K562 (cell line): ENCODE results near the gene TEX14. TPM values are rescaled to one million over a fixed set of nuclear protein-coding genes. Genes with fewer than 3 reads are reported as not detected.
A peak's percentile ranks its signal among the peaks of the same experiment; 100 is the strongest.

Experiments
- ATAC-seq: fragments of 200-7000 bp; cut with Tn5 transposase; 3 replicates; pipeline ENCODE4 v1.9.1; 2020; ENCODE audit warnings: moderate library complexity
- BruUV-seq: library from RNA; stranded (reverse); fragments of 400-500 nt; replicated peaks from 2 replicates; lab custom pipeline; 2021; lab: Mats Ljungman, UMichigan
- CTCF ChIA-PET: fragments of 300-600 bp; formaldehyde crosslinking; extraction: SDS; loops from one replicate; lab custom pipeline; 2021; ENCODE audit warnings: low intra/inter-chr PET ratio; lab: Yijun Ruan, JAX
- POLR2A ChIA-PET: fragments of 300-600, 350-650 bp; sonication (Branson Sonifier 250); formaldehyde crosslinking; extraction: SDS; loops from one replicate; lab custom pipeline; 2021; ENCODE audit warnings: antibody characterized with exemption, inconsistent platforms; lab: Yijun Ruan, JAX
- DNase-seq, 4 experiments: peaks; one replicate each; pipeline versions ENCODE4 v3.0.0 to v3.0.0-alpha.2; 2011 to 2018; ENCODE audit warnings: low spot score in 3 of 4, mixed read lengths in 3 of 4; ENCODE audit errors: extremely low read depth in 1 of 4
- FAIRE-seq: peaks from 2 replicates; lab custom pipeline; 2011; peaks lifted over from hg19 to GRCh38; lab: Jason Lieb, UNC
- H2AFZ ChIP-seq: 2 replicates; pipeline ENCODE4 v1.6.0; 2011; ENCODE audit warnings: low read depth, low read length, control low read depth, inconsistent platforms
- H3K27ac ChIP-seq: fragments of 200-600 bp; 3 replicates; pipeline ENCODE4 v1.8.0; 2011; ENCODE audit warnings: low read depth, mild to moderate bottlenecking, control low read depth, inconsistent platforms, low read length, moderate library complexity, mixed read lengths; ENCODE audit errors: extremely low read depth
- H3K27me3 ChIP-seq, 2 experiments: fragments of 300-600 bp in 1 of 2; 2 replicates in 1 of 2; 3 replicates in 1 of 2; pipeline versions ENCODE4 v1.6.0 to v1.8.0; 2011; ENCODE audit warnings: inconsistent platforms in 2 of 2, low read length in 2 of 2, mild to moderate bottlenecking in 1 of 2, mixed read lengths in 1 of 2, moderate library complexity in 1 of 2; ENCODE audit not compliant: control insufficient read depth in 2 of 2, insufficient read depth in 2 of 2
- H3K36me3 ChIP-seq: fragments of 300-600 bp; 3 replicates; pipeline ENCODE4 v1.8.0; 2011; ENCODE audit warnings: mild to moderate bottlenecking, low read length, inconsistent platforms; ENCODE audit not compliant: control insufficient read depth, insufficient read depth
- H3K4me1 ChIP-seq, 2 experiments: fragments of 200-600 bp in 1 of 2; replicated peaks in 1 of 2; 2 replicates in 1 of 2; 3 replicates in 1 of 2; pipeline versions ENCODE4 v1.5.1 to v1.8.0; 2011; ENCODE audit warnings: inconsistent platforms in 2 of 2, low read length in 2 of 2, mild to moderate bottlenecking in 1 of 2, mixed read lengths in 1 of 2, moderate library complexity in 1 of 2; ENCODE audit not compliant: control insufficient read depth in 2 of 2, insufficient read depth in 2 of 2
- H3K4me2 ChIP-seq: 2 replicates; pipeline ENCODE4 v1.6.1; 2011; ENCODE audit warnings: low read length, control low read depth, inconsistent platforms, mixed read lengths; ENCODE audit not compliant: insufficient read depth
- H3K4me3 ChIP-seq: fragments of 200-600 bp; sonication (generic), shearing (Covaris generic); 2 replicates; pipeline ENCODE4 v1.5.1; 2016; ENCODE audit warnings: control low read depth, inconsistent platforms
- H3K79me2 ChIP-seq: fragments of 200-600 bp; 3 replicates; pipeline ENCODE4 v1.8.0; 2011; ENCODE audit warnings: low read length, inconsistent platforms; ENCODE audit not compliant: control insufficient read depth, insufficient read depth
- H3K9ac ChIP-seq, 2 experiments: 2 replicates each; pipeline versions ENCODE4 v1.6.0 to v1.6.1; 2011; ENCODE audit warnings: low read depth in 2 of 2, low read length in 2 of 2, control low read depth in 1 of 2, inconsistent platforms in 1 of 2, mild to moderate bottlenecking in 1 of 2, mixed read lengths in 1 of 2; ENCODE audit not compliant: insufficient read depth in 1 of 2
- H3K9me1 ChIP-seq: one replicate; pipeline ENCODE4 v1.6.0; 2011; ENCODE audit warnings: inconsistent platforms, mild to moderate bottlenecking, low read length, moderate library complexity; ENCODE audit not compliant: control insufficient read depth, insufficient read depth
- H3K9me3 ChIP-seq: replicated peaks from 2 replicates; pipeline ENCODE4 v1.5.1; 2011; ENCODE audit warnings: low read depth, low read length, inconsistent platforms; ENCODE audit not compliant: control insufficient read depth, insufficient read depth
- H4K20me1 ChIP-seq: replicated peaks from 2 replicates; pipeline ENCODE4 v1.6.1; 2011; ENCODE audit warnings: low read length, inconsistent platforms, mixed read lengths; ENCODE audit not compliant: control insufficient read depth, insufficient read depth
- MAFF ChIP-seq: IDR thresholded peaks from 2 replicates; pipeline ENCODE4 v1.6.1; 2012; ENCODE audit warnings: low read length, improper control_type of control experiment
- in situ Hi-C: fragments of 300-500 bp; cut with MboI; formaldehyde crosslinking; loops from 4 replicates; pipeline ENCODE4 v1.15.0; 2018; ENCODE audit warnings: inconsistent platforms, mixed read lengths
- intact Hi-C: fragments of 100-400 bp; cut with micrococcal nuclease; formaldehyde crosslinking; loops from 2 replicates; pipeline ENCODE4 v1.14.2; 2022
- polyA plus RNA-seq, 8 experiments: library from polyadenylated mRNA; depleted of rRNA in 4 of 8; stranded (reverse) in 5 of 8; unstranded in 3 of 8; fragments of >200 nt; fragmentation: Nextera tagmentation in 2 of 8; fragmentation: Illumina TruSeq in 1 of 8; extraction: Ambion mirVana in 2 of 8; extraction: Trizol in 1 of 8; gene quantifications; 2 replicates each; pipeline versions ENCODE4 v1.2.1 to v1.2.3, GENCODE V29; 2011 to 2014; ENCODE audit warnings: inconsistent platforms in 1 of 8, missing spikeins in 1 of 8
- total RNA-seq, 7 experiments: library from RNA; depleted of rRNA in 6 of 7; stranded (reverse); fragments of >200 nt in 6 of 7; fragmentation: Illumina TruSeq in 2 of 7; extraction: Trizol in 2 of 7; gene quantifications; 2 replicates each; pipeline versions ENCODE4 v1.2.1 to v1.2.3, GENCODE V29; 2011 to 2021; ENCODE audit warnings: low replicate concordance in 1 of 7
- TF ChIP-seq, protein P1 (sequence below), 3 experiments: fragments of 200-800 bp in 1 of 3; fragments of 250-450 bp in 1 of 3; fragments of 450-650 bp in 1 of 3; sonication (Bioruptor Pico) in 1 of 3; sonication (Bioruptor generic) in 1 of 3; formaldehyde crosslinking in 1 of 3; IDR thresholded peaks; 2 replicates each; pipeline versions ENCODE4 v1.6.1 to v1.8.0; 2016 to 2022; ENCODE audit warnings: mild to moderate bottlenecking in 2 of 3, missing genetic modification characterization in 2 of 3, missing compliant biosample characterization in 1 of 3, moderate library complexity in 1 of 3

The TEX14 gene
- total and polyA plus RNA-seq, 9 of the 15 experiments (the other 6 are each of a cell fraction or from before 2014, with no cell fraction given): 0.05 to 0.12 (median 0.09) TPM; not detected in 1

DNA sequence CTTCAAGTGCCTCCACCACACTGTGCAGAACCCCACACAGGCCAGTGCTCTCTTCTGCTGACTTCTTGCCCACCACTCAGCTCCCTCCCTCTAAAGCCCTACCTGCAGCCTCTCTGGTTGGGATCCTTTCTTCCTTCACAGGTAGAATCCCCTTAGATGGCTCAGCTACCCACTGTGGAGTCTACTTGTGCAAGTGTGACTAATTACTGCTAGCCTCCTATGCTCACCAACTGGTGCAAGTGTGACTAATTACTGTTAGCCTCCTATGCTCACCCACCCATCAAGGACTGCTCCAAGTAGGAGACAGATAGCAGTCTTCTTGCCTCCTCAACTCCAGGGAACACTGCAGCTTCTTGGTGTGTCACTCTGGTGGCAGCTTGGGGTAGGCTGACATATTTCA lies 43.6 kb downstream of the TEX14 start:
- no peak overlapping the region for H3K27ac ChIP-seq
- peak; percentile 11 for FAIRE-seq
- ATAC-seq: peak; percentile 54
- H3K9ac ChIP-seq: no peak overlapping the region; a peak in 1 of 4 replicates
- no peaks in the 10 kb centered on the region for H3K79me2 ChIP-seq
- no peaks in the 10 kb centered on the region for H3K27me3 ChIP-seq
- ChIA-PET CTCF (no interaction called here), POLR2A (interaction anchor here (6.5 to 7.5 kb wide), 2 partner anchors 9 to 16 kb away, joined by 74 to 79 read pairs; no protein-coding TSS in a partner anchor)
- no peak overlapping the region for H3K4me2 ChIP-seq
- intact Hi-C loops (no loop called here), in situ Hi-C loops (no loop called here)
- no peaks in the 10 kb centered on the region for H3K4me1 ChIP-seq
- H3K36me3 ChIP-seq: no peaks in the 10 kb centered on the region
- H4K20me1 ChIP-seq: no peaks in the 10 kb centered on the region
- no peaks in the 10 kb centered on the region for H3K9me3 ChIP-seq
- no peak for DNase-seq
- H2AFZ ChIP-seq: no peak overlapping the region
- BruUV-seq: no TSS peak
- H3K9me1 ChIP-seq: no peaks in the 10 kb centered on the region
- no peak overlapping the region for H3K4me3 ChIP-seq
- no peak for TF ChIP-seq MAFF
- TF ChIP-seq, protein P1, sequence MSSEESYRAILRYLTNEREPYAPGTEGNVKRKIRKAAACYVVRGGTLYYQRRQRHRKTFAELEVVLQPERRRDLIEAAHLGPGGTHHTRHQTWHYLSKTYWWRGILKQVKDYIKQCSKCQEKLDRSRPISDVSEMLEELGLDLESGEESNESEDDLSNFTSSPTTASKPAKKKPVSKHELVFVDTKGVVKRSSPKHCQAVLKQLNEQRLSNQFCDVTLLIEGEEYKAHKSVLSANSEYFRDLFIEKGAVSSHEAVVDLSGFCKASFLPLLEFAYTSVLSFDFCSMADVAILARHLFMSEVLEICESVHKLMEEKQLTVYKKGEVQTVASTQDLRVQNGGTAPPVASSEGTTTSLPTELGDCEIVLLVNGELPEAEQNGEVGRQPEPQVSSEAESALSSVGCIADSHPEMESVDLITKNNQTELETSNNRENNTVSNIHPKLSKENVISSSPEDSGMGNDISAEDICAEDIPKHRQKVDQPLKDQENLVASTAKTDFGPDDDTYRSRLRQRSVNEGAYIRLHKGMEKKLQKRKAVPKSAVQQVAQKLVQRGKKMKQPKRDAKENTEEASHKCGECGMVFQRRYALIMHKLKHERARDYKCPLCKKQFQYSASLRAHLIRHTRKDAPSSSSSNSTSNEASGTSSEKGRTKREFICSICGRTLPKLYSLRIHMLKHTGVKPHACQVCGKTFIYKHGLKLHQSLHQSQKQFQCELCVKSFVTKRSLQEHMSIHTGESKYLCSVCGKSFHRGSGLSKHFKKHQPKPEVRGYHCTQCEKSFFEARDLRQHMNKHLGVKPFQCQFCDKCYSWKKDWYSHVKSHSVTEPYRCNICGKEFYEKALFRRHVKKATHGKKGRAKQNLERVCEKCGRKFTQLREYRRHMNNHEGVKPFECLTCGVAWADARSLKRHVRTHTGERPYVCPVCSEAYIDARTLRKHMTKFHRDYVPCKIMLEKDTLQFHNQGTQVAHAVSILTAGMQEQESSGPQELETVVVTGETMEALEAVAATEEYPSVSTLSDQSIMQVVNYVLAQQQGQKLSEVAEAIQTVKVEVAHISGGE (CRISPR knock-in tag; IDR thresholded peaks at IDR 0.05): 0 out of 6 replicates have a peak, but pooled peaks of 1 of the 3 experiments have one; percentile 60
